Hepatocyte (in vitro differentiated cells): Measurements from ENCODE around the gene NPEPL1. TPM values are rescaled to one million over a fixed set of nuclear protein-coding genes. Genes with fewer than 3 reads are reported as not detected.

ENCODE experiments used
- DNase-seq: peaks from one replicate; pipeline ENCODE4 v3.0.0-alpha.2; 2016; ENCODE audit warnings: low spot score
- H2AFZ ChIP-seq: fragments of 200-600 bp; sonication (generic); 2 replicates; pipeline ENCODE4 v1.6.0; 2016; ENCODE audit warnings: antibody characterized with exemption, mild to moderate bottlenecking
- H3K27ac ChIP-seq: fragments of 200-600 bp; sonication (generic); 2 replicates; pipeline ENCODE4 v1.5.1; 2016; ENCODE audit warnings: mild to moderate bottlenecking
- H3K27me3 ChIP-seq: fragments of 200-600 bp; sonication (generic); 2 replicates; pipeline ENCODE4 v1.6.1; 2016
- H3K36me3 ChIP-seq: fragments of 200-600 bp; sonication (generic); replicated peaks from 2 replicates; pipeline ENCODE4 v1.5.1; 2016; ENCODE audit warnings: low read depth; ENCODE audit not compliant: insufficient read depth
- H3K4me1 ChIP-seq: fragments of 200-600 bp; sonication (generic); 2 replicates; pipeline ENCODE4 v1.5.1; 2016; ENCODE audit warnings: mild to moderate bottlenecking, moderate library complexity; ENCODE audit not compliant: insufficient read depth
- H3K4me2 ChIP-seq: fragments of 200-600 bp; sonication (generic); 2 replicates; pipeline ENCODE4 v1.6.0; 2016
- H3K4me3 ChIP-seq: fragments of 200-600 bp; sonication (generic); 2 replicates; pipeline ENCODE4 v1.5.1; 2016; ENCODE audit warnings: mild to moderate bottlenecking
- H3K79me2 ChIP-seq: fragments of 200-600 bp; sonication (generic); 2 replicates; pipeline ENCODE4 v1.6.0; 2017; ENCODE audit warnings: mild to moderate bottlenecking
- H3K9me2 ChIP-seq: fragments of 200-600 bp; sonication (generic); replicated peaks from 2 replicates; pipeline ENCODE4 v1.6.0; 2017; ENCODE audit warnings: mild to moderate bottlenecking; ENCODE audit not compliant: insufficient read depth
- H3K9me3 ChIP-seq: fragments of 200-600 bp; sonication (generic); 2 replicates; pipeline ENCODE4 v1.5.1; 2016; ENCODE audit warnings: low read depth, mild to moderate bottlenecking
- H4K20me1 ChIP-seq: fragments of 200-600 bp; sonication (generic); 2 replicates; pipeline ENCODE4 v1.6.0; 2016; ENCODE audit warnings: mild to moderate bottlenecking; ENCODE audit not compliant: insufficient read depth, poor library complexity, severe bottlenecking
- EZH2 ChIP-seq: fragments of 200-600 bp; sonication (generic); IDR thresholded peaks from 2 replicates; pipeline ENCODE4 v1.6.1; 2016; ENCODE audit warnings: antibody characterized with exemption, mild to moderate bottlenecking, borderline replicate concordance
- EZH2phosphoT487 ChIP-seq: fragments of 200-600 bp; sonication (generic); IDR thresholded peaks from one replicate; pipeline ENCODE4 v1.6.1; 2018; ENCODE audit warnings: antibody characterized with exemption, mild to moderate bottlenecking, low read depth, moderate library complexity; ENCODE audit not compliant: unreplicated experiment, severe bottlenecking
- WGBS: methylation state at CpG from one replicate; pipeline ENCODE4 v1.1.6; 2016; ENCODE audit warnings: low lambda C conversion rate; ENCODE audit errors: missing lambda C conversion rate; 5-methylcytosine and 5-hydroxymethylcytosine counted together
- polyA plus RNA-seq: library from polyadenylated mRNA; unstranded; fragments of >200 nt; fragmentation: Nextera tagmentation; extraction: Ambion mirVana; gene quantifications from 2 replicates; pipeline ENCODE4 v1.2.1, GENCODE V29; 2016
- total RNA-seq: library from RNA; depleted of rRNA; stranded (reverse); fragments of >200 nt; gene quantifications from 2 replicates; pipeline ENCODE4 v1.2.3, GENCODE V29; 2014
- TF ChIP-seq, protein P1 (sequence below): fragments of 200-600 bp; sonication (generic); IDR thresholded peaks from 2 replicates; pipeline ENCODE4 v1.5.1; 2016; ENCODE audit warnings: antibody characterized with exemption, mild to moderate bottlenecking; ENCODE audit not compliant: poor library complexity

NPEPL1 gene
- total and polyA plus RNA-seq, 2 experiments from 2014 or later, result 15.2 to 42.3 TPM

DNA sequence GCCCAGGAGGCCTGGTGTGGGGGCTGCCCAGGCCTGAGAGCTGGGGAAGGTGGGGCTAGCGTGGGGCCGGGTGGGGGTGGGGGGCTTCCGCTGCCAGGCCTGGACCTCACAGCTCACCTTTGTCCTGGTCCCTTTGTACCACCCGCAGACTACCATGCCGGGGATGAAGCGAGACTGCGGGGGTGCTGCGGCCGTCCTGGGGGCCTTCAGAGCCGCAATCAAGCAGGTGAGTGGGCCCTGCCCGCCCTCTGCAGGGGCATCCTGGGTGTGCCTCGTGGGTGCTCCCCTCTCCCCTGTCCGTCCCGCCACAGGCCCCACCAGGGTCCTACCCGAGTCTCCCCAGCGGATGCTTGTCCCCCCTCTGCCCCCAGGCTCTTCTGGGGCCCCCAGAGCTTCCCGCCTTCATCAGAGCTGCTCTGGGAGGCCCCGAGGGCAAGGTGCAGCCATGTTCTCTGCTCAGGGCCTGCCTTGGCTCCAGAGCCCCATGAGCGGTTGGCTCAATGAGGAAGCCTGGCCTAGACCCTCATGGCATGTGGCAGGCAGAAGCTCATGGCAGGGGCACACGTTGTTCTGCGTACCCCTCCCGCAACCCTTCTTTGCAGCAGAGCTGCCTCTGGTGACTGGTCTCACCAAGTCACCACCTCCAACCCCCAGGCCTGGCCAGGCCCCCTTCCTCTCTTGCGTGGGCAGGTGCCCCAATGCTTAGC, 14.5 kb downstream of the NPEPL1 start:
- Histone ChIP-seq H3K4me2 (no peak overlapping the region), H3K4me3 (no peak overlapping the region), H3K79me2 (no peaks in the 10 kb centered on the region), H4K20me1 (no peaks in the 10 kb centered on the region), H3K4me1 (no peaks in the 10 kb centered on the region), H2AFZ (no peak overlapping the region), H3K36me3 (no peaks in the 10 kb centered on the region), H3K9me3 (no peaks in the 10 kb centered on the region), H3K9me2 (no peaks in the 10 kb centered on the region), H3K27me3 (no peaks in the 10 kb centered on the region), H3K27ac (no peak overlapping the region)
- 89% methylated on average over 10 of the region's 23 CpGs for WGBS
- DNase-seq, result no peak
- TF ChIP-seq EZH2 (no peak), EZH2phosphoT487 (no peak)
- TF ChIP-seq, protein P1, sequence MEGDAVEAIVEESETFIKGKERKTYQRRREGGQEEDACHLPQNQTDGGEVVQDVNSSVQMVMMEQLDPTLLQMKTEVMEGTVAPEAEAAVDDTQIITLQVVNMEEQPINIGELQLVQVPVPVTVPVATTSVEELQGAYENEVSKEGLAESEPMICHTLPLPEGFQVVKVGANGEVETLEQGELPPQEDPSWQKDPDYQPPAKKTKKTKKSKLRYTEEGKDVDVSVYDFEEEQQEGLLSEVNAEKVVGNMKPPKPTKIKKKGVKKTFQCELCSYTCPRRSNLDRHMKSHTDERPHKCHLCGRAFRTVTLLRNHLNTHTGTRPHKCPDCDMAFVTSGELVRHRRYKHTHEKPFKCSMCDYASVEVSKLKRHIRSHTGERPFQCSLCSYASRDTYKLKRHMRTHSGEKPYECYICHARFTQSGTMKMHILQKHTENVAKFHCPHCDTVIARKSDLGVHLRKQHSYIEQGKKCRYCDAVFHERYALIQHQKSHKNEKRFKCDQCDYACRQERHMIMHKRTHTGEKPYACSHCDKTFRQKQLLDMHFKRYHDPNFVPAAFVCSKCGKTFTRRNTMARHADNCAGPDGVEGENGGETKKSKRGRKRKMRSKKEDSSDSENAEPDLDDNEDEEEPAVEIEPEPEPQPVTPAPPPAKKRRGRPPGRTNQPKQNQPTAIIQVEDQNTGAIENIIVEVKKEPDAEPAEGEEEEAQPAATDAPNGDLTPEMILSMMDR, result no peak

DNA sequence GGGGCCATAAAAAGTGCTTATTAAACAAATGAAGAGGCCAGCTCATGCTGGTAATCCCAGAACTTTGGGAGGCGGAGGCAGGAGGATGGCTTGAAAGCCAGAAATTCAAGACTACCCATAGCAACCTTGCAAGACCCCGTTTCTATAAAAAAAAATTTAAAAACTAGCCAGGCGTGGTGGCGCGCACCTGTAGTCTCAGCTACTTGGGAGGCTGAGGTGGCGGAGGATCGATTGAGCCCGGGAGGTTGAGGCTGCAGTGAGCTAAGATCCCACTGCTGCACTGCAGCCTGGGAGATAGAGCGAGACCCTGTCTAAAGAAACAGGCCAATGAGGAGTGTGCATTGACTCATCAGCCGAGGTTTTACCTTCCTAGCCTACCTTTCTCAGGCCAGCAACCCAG, 15.2 kb downstream of the NPEPL1 start:
- Histone ChIP-seq H3K36me3 (no peaks in the 10 kb centered on the region), H3K4me1 (no peaks in the 10 kb centered on the region)
- WGBS, result 95% methylated on average over 10 of the region's 10 CpGs

DNA sequence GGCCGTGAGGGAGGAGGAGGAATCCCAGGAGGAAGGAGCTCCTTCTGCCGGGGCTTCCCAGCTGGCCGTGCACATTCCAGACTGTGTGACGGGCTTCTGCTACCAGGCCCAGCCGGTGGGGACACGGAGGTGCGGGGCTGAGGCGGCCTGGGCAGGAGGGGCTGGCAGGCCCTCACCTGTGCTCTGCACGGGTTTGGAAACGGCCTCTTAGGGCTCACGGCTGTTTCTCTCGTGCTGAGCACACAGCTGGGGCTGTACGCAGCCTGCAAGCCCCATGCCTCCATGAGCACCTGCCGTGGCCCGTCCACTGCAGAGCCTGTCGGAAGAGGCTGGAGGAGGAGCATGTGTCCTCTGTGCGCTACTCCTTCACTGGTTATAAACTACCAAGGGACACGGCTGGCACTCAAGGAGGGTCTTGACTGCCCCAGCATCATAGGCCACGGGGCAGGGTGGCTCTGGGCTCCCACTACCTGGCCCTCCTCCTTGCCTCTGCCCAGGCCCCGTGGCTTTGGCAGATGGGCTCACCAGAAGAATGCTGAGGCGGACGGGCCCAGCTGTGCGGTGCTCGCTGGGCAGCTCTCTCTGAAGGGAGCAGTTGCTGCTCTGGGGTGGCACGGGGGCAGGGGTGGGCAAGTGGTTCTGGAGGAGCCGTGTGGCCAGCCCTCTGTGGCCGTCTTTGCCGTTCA, 15.8 kb downstream of the NPEPL1 start:
- H3K9me3 ChIP-seq, result no peaks in the 10 kb centered on the region
- no peaks in the 10 kb centered on the region for H3K79me2 ChIP-seq
- WGBS, result 94% methylated on average over 28 of the region's 28 CpGs
- H3K9me2 ChIP-seq, result no peaks in the 10 kb centered on the region
- H3K27ac ChIP-seq, result no peak overlapping the region
- no peaks in the 10 kb centered on the region for H4K20me1 ChIP-seq
- no peaks in the 10 kb centered on the region for H3K36me3 ChIP-seq
- TF ChIP-seq, protein P1, result no peak
- TF ChIP-seq EZH2 (no peak), EZH2phosphoT487 (no peak)
- DNase-seq, result no peak
- no peak overlapping the region for H3K4me2 ChIP-seq
- H3K27me3 ChIP-seq, result no peaks in the 10 kb centered on the region
- no peak overlapping the region for H2AFZ ChIP-seq
- no peak overlapping the region for H3K4me3 ChIP-seq
- H3K4me1 ChIP-seq, result no peaks in the 10 kb centered on the region

More for the DNA sequence above, 15.2 kb downstream of the NPEPL1 start:
- Histone ChIP-seq H3K27me3 (no peaks in the 10 kb centered on the region), H3K9me2 (no peaks in the 10 kb centered on the region), H4K20me1 (no peaks in the 10 kb centered on the region), H3K27ac (no peak overlapping the region), H3K4me2 (no peak overlapping the region), H3K79me2 (no peaks in the 10 kb centered on the region), H3K9me3 (no peaks in the 10 kb centered on the region), H2AFZ (no peak overlapping the region), H3K4me3 (no peak overlapping the region)
- TF ChIP-seq, protein P1, result no peak
- TF ChIP-seq EZH2phosphoT487 (no peak), EZH2 (no peak)
- no peak for DNase-seq
